Glomerular endothelial cell (primary cell): ENCODE data around the gene TMEM198. TPM values are rescaled to one million over a fixed set of nuclear protein-coding genes. Genes with fewer than 3 reads are reported as not detected.

ENCODE experiments used
- DNase-seq: peaks from one replicate; pipeline ENCODE4 v3.0.0-alpha.2; 2011; ENCODE audit warnings: low read depth, low spot score; ENCODE audit errors: extremely low read depth
- total RNA-seq: library from RNA; depleted of rRNA; stranded (reverse); fragments of >200 nt; gene quantifications from 2 replicates; pipeline ENCODE4 v1.2.3, GENCODE V29; 2015

The TMEM198 gene
- total RNA-seq, 1 donor from 2014 or later, result 0.29 TPM

GRCh38 chr2:219560893-219561178, 17.0 kb downstream of the TMEM198 start:
- no peak for DNase-seq

GRCh38 chr2:219561179-219562048, 17.6 kb downstream of the TMEM198 start:
- DNase-seq, result no peak

DNA sequence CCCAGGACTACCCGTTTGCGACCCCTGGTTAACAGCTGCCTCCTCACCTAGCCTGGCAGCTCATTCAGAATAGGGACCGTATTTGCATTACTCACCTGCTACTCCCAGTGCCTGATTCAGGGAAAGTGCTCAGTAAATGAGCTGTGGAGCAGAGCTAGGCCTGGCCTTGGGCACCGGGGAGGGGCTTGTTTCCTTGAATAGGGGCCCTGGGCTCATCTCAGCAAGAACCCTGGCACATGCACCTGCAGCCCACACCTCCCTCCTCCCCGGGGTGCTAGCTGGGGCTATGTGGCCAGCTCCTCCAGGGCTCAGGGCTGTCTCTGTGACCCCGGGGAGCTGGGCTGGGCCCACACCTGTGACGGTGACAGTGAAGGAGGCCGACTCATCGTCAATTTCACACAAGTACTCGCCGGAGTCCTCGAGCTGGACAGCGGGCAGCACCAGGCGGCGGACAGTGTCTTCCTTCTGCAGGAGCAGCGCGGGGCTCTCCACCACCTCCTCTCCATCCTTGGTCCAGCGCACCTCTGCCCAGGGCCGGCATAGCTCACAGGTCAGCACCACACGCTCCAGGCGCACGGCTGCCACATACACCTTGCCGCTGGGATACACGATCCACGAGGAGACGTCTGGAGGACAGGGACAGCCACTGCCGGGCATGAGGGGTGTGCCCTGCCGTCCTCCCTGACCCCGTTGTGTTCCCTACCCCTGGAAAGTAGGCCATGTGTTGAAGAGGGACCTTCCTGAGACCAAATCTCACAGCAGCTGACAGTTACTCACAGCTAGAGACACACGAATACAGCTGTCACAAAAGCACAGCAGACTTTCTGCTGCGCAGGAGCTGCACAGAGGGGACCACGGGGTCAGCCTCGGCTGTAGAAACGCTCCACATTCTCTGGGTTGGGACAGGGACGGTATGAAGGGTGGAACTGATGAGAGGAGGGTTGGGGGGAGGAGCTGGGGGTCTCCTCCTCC, 18.5 kb downstream of the TMEM198 start:
- no peak for DNase-seq

GRCh38 chr2:219563271-219563928, 19.6 kb downstream of the TMEM198 start:
- DNase-seq, result no peak

DNA sequence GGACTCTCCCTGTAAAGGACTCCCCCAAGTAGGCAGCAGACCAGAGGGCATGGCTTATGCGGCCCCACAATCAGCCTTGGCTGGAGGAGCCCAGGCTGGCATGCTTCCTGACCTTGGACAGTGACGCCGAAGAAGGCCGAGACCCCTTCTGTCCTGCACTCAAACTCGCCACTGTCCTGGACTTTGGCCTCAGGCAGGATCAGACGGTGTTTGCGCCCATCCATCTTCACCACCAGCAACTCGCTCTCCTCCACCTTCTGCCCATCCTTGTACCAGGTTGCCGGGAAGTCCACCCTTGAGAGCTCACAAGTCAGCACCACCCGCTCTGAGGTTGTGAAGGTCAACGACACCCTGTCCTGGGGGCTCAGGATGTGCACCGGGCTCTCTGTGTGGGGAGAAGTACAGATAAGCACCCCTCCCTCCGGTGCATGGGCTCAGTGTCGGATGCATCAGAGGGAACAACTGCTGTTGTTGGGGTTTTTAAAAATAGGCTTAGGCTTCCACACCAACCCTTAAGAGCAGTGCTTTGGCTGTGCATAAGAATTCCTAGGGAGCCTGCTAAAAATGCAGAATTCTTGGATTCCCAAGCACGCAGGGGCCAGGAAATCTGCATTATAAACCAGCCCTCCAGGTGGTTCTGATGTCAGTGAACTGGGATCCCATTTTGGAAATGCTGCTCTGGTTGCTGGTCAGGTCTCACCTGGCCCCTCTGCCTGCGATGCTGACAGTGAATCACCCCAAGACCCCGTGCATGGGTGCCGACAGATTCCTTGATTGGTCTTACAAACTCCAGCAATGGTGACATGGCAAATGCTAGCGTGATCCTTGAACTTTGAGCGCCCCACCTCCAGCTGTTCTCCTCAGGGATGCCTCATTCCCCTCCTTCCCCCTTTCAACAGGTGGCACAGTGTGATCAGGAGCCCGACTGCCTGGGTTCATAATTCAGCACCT, 21.6 kb downstream of the TMEM198 start:
- DNase-seq, result no peak

DNA sequence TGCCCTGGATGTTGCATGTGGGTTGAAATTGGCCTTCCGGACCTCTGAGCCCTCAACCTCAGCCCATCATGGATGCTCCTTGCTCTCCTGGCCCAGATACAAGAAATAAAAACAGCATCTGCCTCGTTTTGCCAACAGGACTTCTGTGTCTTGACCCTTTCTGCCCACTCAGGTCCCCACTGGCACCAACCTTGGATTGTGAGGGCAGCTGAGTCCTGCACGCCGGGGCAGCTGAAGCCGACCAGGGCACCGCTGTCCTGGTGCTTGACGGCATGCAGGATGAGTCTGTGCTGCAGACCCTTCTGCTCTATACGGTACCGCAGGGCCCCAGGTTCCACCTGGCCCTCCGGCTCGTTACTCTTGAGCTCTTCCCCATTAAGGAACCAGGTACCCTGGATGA, 22.8 kb downstream of the TMEM198 start:
- no peak for DNase-seq

DNA sequence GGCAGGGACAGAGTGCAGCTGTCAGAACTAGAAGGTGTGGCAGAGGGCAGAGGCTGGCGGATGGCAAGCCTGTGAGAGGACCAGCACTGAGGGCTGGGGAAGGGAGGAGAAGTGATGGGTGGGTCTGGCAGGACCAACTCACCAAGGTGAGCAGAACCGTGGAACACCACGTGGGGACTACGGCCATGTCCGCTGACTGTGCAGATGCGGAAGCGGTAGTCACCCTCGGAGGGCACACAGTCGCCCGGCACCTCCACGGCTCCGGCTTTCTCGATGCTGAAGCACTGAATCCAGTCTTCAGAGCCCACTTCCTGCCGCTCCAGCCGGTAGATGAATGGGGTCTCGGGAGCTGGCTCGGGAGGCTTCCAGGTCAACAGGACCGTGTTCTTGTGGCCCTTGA, 23.3 kb downstream of the TMEM198 start:
- no peak for DNase-seq

- no peak for DNase-seq
Measured at GRCh38 chr2:219567791-219568361, 24.0 kb downstream of the TMEM198 start.

DNA sequence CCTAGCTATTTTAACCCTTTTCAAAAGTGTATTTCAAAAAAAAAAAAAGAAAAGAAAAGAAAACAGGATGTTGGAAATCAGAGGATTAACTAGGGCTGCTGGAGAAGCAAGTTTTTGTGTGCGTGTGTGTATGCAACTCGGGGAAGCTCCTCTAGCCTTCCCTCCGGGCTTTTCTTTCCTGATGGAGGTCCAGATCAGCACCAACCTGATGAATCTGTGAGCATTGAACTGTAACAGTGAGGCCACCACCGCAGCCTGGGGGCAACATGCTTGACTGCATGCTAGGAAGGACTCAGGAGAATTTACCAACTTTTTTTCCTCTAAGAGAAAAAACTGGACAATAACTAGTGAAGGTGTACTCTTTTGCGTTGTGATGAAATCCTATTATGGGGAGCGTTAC, 25.2 kb downstream of the TMEM198 start:
- DNase-seq, result no peak

- DNase-seq, result no peak
Measured at GRCh38 chr2:219569635-219570034, 25.8 kb downstream of the TMEM198 start.

GRCh38 chr2:219570194-219570923, 26.5 kb downstream of the TMEM198 start:
- no peak for DNase-seq

DNA sequence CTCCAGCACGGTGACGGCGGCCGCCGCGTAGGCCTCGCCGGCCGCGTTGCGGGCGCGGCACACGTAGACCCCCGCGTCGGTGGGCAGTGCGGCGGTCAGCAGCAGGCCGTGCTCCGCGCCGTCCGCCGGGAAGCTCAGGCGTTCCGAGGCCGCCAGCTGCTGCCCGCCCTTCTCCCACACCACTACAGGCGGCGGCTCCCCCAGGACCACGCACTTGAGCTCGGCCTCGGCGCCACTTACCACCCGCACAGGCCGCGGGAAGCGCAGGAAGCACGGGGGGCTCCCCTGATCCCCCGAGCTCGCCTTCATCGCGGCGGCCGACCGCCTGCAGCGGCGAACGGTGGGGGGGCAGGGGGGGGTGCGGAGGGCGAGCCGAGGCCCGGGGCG, 27.1 kb downstream of the TMEM198 start:
- no peak for DNase-seq

- no peak for DNase-seq
Measured at GRCh38 chr2:219571311-219572236, 27.7 kb downstream of the TMEM198 start, which contains the start of gene OBSL1. TSS of gene OBSL1 (minus strand) at chr2:219571539. CDS start at chr2:219571232, 307 bp downstream.

DNA sequence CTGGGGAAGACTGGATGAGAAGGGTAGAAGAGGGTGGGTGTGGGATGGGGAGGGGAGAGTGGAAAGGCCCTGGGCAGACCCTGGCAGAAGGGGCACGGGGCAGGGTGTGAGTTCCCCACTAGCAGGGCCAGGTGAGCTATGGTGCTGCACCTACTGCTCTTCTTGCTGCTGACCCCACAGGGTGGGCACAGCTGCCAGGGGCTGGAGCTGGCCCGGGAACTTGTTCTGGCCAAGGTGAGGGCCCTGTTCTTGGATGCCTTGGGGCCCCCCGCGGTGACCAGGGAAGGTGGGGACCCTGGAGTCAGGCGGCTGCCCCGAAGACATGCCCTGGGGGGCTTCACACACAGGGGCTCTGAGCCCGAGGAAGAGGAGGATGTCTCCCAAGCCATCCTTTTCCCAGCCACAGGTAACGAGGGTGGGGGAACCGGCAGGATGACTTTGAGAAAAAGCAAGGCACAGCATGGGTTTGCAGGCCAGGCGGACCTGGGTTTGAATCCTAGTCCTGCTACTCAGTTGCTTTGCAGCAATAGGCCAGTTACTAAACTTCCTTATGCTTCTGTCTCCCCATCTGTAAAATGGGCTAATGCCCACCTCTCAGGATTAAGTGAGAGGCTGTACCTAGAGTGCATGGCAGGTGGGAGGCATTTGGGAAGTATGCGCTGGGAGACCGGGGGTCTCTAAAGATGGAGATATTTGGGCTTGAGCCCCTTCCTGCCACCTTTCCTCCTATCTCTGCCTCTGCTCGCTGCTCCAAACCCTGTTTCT, 28.6 kb downstream of the TMEM198 start, which contains the start of gene INHA:
Gene INHA (plus strand): TSS at position 74 of the 765 bp plus-strand sequence. CDS start 65 bp downstream, at position 139.
- DNase-seq, result no peak

GRCh38 chr2:219573166-219573565, 29.3 kb downstream of the TMEM198 start:
- DNase-seq, result no peak

GRCh38 chr2:219574484-219575311, 30.9 kb downstream of the TMEM198 start:
- no peak for DNase-seq
